Smooth muscle cell (in vitro differentiated cells): Measurements from ENCODE around the gene GLCCI1. TPM values are rescaled to one million over a fixed set of nuclear protein-coding genes. Genes with fewer than 3 reads are reported as not detected.

Experiments used
- DNase-seq: peaks from one replicate; lab custom pipeline; 2025; ENCODE audit not compliant: unreplicated experiment; lab: John Stamatoyannopoulos, UW
- H2AFZ ChIP-seq: fragments of 200-600 bp; sonication (generic); 2 replicates; pipeline ENCODE4 v1.6.0; 2016; ENCODE audit warnings: antibody characterized with exemption, low read depth, mild to moderate bottlenecking
- H3F3A ChIP-seq: fragments of 200-600 bp; sonication (generic); 2 replicates; pipeline ENCODE4 v1.6.0; 2017; ENCODE audit warnings: antibody characterized with exemption, low read depth
- H3K27ac ChIP-seq: fragments of 200-600 bp; sonication (generic); 2 replicates; pipeline ENCODE4 v1.5.1; 2016; ENCODE audit warnings: low read depth, mild to moderate bottlenecking
- H3K27me3 ChIP-seq: fragments of 200-600 bp; sonication (generic); 2 replicates; pipeline ENCODE4 v1.6.1; 2016; ENCODE audit warnings: low read depth, mild to moderate bottlenecking
- H3K36me3 ChIP-seq: fragments of 200-600 bp; sonication (generic); 2 replicates; pipeline ENCODE4 v1.5.1; 2016; ENCODE audit warnings: low read depth
- H3K4me1 ChIP-seq: fragments of 200-600 bp; sonication (generic); 2 replicates; pipeline ENCODE4 v1.5.1; 2016; ENCODE audit warnings: low read depth
- H3K4me2 ChIP-seq: fragments of 200-600 bp; sonication (generic); 2 replicates; pipeline ENCODE4 v1.6.0; 2016; ENCODE audit warnings: mild to moderate bottlenecking
- H3K4me3 ChIP-seq: fragments of 200-600 bp; sonication (generic); 2 replicates; pipeline ENCODE4 v1.5.1; 2016; ENCODE audit warnings: mild to moderate bottlenecking
- H3K79me2 ChIP-seq: fragments of 200-600 bp; sonication (generic); 2 replicates; pipeline ENCODE4 v1.6.0; 2016; ENCODE audit warnings: low read depth, mild to moderate bottlenecking
- H3K9ac ChIP-seq: fragments of 200-600 bp; sonication (generic); 2 replicates; pipeline ENCODE4 v1.6.0; 2016; ENCODE audit warnings: low read depth
- H3K9me3 ChIP-seq: fragments of 200-600 bp; sonication (generic); replicated peaks from 2 replicates; pipeline ENCODE4 v1.5.1; 2016; ENCODE audit warnings: low read depth
- H4K20me1 ChIP-seq: fragments of 200-600 bp; sonication (generic); 2 replicates; pipeline ENCODE4 v1.6.0; 2016; ENCODE audit warnings: low read depth
- WGBS: methylation state at CpG from one replicate; pipeline ENCODE4 v1.1.7; 2016; ENCODE audit warnings: low lambda C conversion rate; 5-methylcytosine and 5-hydroxymethylcytosine counted together
- polyA plus RNA-seq: library from polyadenylated mRNA; unstranded; fragments of >200 nt; fragmentation: Nextera tagmentation; extraction: Ambion mirVana; gene quantifications from 2 replicates; pipeline ENCODE4 v1.2.1, GENCODE V29; 2016
- total RNA-seq: library from RNA; depleted of rRNA; stranded (reverse); fragments of >200 nt; gene quantifications from 2 replicates; pipeline ENCODE4 v1.2.3, GENCODE V29; 2014
- TF ChIP-seq, protein P1 (sequence below): fragments of 200-600 bp; sonication (generic); IDR thresholded peaks from 2 replicates; pipeline ENCODE4 v1.5.1; 2017; ENCODE audit warnings: borderline replicate concordance, mild to moderate bottlenecking, antibody characterized with exemption; ENCODE audit not compliant: insufficient read depth, poor library complexity, severe bottlenecking

Gene GLCCI1
- total and polyA plus RNA-seq, 2 experiments from 2014 or later, result 39.0 to 69.9 TPM

DNA sequence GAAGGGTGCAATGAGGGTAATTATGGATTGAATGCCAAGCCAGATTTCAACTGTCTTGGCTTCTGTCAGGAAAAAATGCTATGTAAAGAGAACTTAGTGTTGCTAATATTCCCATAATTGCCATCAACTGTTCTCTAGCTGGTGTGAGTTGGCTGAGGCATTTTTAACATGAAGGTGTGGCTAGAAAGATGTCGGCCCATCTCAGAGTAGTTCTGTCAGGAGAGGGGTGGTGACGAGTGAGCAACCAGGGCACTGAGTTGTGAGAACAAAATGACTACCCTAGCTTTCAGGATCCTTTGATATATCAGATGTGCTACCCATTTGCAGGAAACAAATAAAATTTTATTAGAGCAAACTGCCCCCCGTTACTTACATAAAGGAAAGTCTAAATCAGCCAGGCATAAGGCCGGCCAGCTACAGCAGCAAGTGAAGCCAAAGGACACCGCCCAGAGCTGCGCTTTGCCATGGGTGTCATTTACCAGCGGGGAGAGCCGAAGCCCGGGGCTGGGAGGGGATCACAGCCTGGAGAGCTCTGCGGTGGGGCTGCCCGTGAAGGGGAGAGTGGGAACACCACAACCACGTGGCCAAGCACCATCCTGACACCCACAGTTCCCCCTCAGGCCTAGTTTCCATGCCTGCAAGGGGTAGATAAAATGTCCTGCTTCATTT, 151.9 kb downstream of the GLCCI1 start:
- H3K27ac ChIP-seq, result no peak overlapping the region
- whole genome bisulfite sequencing, result 85% methylated on average over 12 of the region's 12 CpGs
- no peaks in the 10 kb centered on the region for H3K27me3 ChIP-seq
- TF ChIP-seq, protein P1, sequence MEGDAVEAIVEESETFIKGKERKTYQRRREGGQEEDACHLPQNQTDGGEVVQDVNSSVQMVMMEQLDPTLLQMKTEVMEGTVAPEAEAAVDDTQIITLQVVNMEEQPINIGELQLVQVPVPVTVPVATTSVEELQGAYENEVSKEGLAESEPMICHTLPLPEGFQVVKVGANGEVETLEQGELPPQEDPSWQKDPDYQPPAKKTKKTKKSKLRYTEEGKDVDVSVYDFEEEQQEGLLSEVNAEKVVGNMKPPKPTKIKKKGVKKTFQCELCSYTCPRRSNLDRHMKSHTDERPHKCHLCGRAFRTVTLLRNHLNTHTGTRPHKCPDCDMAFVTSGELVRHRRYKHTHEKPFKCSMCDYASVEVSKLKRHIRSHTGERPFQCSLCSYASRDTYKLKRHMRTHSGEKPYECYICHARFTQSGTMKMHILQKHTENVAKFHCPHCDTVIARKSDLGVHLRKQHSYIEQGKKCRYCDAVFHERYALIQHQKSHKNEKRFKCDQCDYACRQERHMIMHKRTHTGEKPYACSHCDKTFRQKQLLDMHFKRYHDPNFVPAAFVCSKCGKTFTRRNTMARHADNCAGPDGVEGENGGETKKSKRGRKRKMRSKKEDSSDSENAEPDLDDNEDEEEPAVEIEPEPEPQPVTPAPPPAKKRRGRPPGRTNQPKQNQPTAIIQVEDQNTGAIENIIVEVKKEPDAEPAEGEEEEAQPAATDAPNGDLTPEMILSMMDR, result no peak
- H3K79me2 ChIP-seq, result no peaks in the 10 kb centered on the region
- H3K9ac ChIP-seq, result no peak overlapping the region
- H2AFZ ChIP-seq, result no peak overlapping the region
- no peaks in the 10 kb centered on the region for H4K20me1 ChIP-seq
- no peak overlapping the region for H3K4me2 ChIP-seq
- no peaks in the 10 kb centered on the region for H3K9me3 ChIP-seq
- H3K4me1 ChIP-seq, result no peaks in the 10 kb centered on the region
- no peaks in the 10 kb centered on the region for H3F3A ChIP-seq
- no peak overlapping the region for H3K4me3 ChIP-seq
- no peaks in the 10 kb centered on the region for H3K36me3 ChIP-seq
- no peak for DNase-seq

DNA sequence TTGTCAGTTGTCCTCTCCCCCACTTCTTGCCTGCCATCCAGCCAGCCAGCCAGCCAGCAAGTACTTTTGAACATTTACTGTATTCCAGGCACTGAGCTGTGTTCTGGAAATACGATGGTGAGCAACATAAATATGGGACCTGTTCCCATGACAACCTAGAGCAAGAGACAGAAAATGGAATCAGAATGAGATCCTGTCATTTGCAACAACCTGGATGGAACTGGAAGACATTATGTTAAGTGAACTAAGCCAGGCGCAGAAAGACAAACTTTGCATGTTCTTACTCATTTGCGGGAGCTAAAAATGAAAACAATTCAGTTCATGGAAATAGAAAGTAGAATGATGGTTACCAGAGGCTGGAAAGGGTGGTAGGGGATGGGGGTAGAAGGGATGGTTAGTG, 152.6 kb downstream of the GLCCI1 start:
- Histone ChIP-seq H3K79me2 (no peaks in the 10 kb centered on the region), H2AFZ (no peak overlapping the region), H3K27me3 (no peaks in the 10 kb centered on the region), H3K27ac (no peak overlapping the region), H3K4me2 (no peak overlapping the region), H3K36me3 (no peaks in the 10 kb centered on the region), H4K20me1 (no peaks in the 10 kb centered on the region), H3K9me3 (no peaks in the 10 kb centered on the region), H3F3A (no peaks in the 10 kb centered on the region), H3K9ac (no peak overlapping the region), H3K4me3 (no peak overlapping the region), H3K4me1 (no peaks in the 10 kb centered on the region)
- no peak for DNase-seq
- TF ChIP-seq, protein P1, result no peak
- 94% methylated on average over 3 of the region's 3 CpGs for WGBS

DNA sequence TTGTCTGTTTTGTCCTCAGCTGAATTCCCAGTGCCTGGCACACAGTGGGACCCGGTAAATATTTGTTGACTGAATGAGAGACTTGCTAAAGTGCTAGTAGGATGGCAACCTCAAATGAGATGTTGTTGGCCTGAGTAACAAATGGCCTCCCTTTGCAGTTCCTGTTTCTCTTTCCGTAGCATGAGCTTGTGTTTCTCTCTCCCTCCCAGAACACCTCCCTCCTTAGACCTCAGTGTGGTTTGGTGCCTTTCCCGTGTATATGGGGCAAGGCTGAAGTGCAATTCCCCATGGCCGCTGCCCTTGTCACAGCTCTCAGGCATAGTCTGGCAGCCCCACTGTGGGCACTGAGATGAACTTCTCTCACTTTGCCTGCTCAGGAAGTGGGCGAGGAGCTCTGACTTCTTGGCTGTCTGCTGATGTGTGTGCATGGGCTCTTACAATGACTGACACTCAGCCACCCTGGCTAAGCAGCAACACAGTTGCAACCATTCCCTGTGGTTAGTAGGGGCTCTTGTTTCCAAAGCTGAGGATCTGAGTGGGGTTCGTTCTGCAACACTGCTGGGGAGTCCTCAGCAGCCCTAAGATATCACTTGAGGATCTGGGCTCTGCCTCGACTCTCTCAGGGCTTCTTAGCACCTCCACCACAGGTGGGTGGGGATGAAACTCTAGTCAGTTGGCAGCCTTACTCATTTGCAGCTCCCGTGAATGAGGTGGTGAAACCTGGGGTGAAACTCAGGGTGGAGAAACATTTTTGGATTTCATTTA, 157.3 kb downstream of the GLCCI1 start:
- TF ChIP-seq, protein P1, result no peak
- Histone ChIP-seq H3K9me3 (no peaks in the 10 kb centered on the region), H3K9ac (no peak overlapping the region), H3K27ac (no peak overlapping the region), H3K79me2 (no peaks in the 10 kb centered on the region), H3F3A (no peaks in the 10 kb centered on the region), H3K4me2 (no peak overlapping the region), H4K20me1 (no peaks in the 10 kb centered on the region), H3K36me3 (no peaks in the 10 kb centered on the region), H3K4me3 (no peak overlapping the region), H3K4me1 (no peaks in the 10 kb centered on the region), H3K27me3 (no peaks in the 10 kb centered on the region), H2AFZ (no peak overlapping the region)
- 85% methylated on average over 8 of the region's 8 CpGs for WGBS
- DNase-seq, result no peak
